ENCODE results near the gene NRCAM.

- no peak for TF ChIP-seq CTCF (IDR thresholded peaks at IDR 0.05)
- TF ChIP-seq CDX4 (CRISPR knock-in tag; IDR thresholded peaks at IDR 0.05; ENCODE audit: borderline replicate concordance), result no peak
- no peak for TF ChIP-seq ZNF423 (CRISPR knock-in tag; IDR thresholded peaks at IDR 0.05)
- TF ChIP-seq CREB1 (CRISPR knock-in tag; IDR thresholded peaks at IDR 0.05), result no peak
- no peak for TF ChIP-seq ZNF512 (CRISPR knock-in tag; IDR thresholded peaks at IDR 0.05; ENCODE audit: borderline replicate concordance)
- TF ChIP-seq USF1 (CRISPR knock-in tag; IDR thresholded peaks at IDR 0.05), result no peak
- TF ChIP-seq SMAD3 (CRISPR knock-in tag; IDR thresholded peaks at IDR 0.05; ENCODE audit: borderline replicate concordance), result no peak
- no peak for TF ChIP-seq E2F4 (CRISPR knock-in tag; IDR thresholded peaks at IDR 0.05; ENCODE audit: borderline replicate concordance, low read depth)
- TF ChIP-seq TCF7 (CRISPR knock-in tag; IDR thresholded peaks at IDR 0.05; ENCODE audit: low read depth), result no peak
These were observed 245.4 kb downstream of the NRCAM start for GRCh38 chr7:108210796-108211195.
